ENCODE results near the gene TBC1D22A. TPM values are rescaled to one million over a fixed set of nuclear protein-coding genes. Genes with fewer than 3 reads are reported as not detected.

TBC1D22A gene
- total and polyA plus RNA-seq, 4 donors, result 4.1 to 12.4 (median 8.4) TPM

- Histone ChIP-seq H3K4me3 (ENCODE audit: low read depth in 1 of 3, low read length in 3 of 3) (no peak overlapping the region), H3K36me3 (ENCODE audit: control insufficient read depth in 4 of 4, insufficient read depth in 3 of 4, low read depth in 1 of 4, low read length in 3 of 4) (no peaks in the 10 kb centered on the region), H3K27me3 (ENCODE audit: control insufficient read depth in 4 of 4, insufficient read depth in 4 of 4, low read length in 3 of 4) (no peaks in the 10 kb centered on the region), H3K27ac (ENCODE audit: low read depth in 1 of 2, low read length in 2 of 2) (no peak overlapping the region), H3K9ac (ENCODE audit: low read depth in 1 of 2, low read length in 2 of 2) (no peak overlapping the region), H3K9me3 (ENCODE audit: control insufficient read depth in 4 of 4, low read length in 3 of 4) (no peaks in the 10 kb centered on the region), H3K4me1 (ENCODE audit: control insufficient read depth in 4 of 4, insufficient read depth in 4 of 4, low read length in 3 of 4) (no peaks in the 10 kb centered on the region)
- DNase-seq (ENCODE audit: low spot score), result no peak
- TF ChIP-seq SP1 (IDR thresholded peaks at IDR 0.05) (no peak), REST (IDR thresholded peaks at IDR 0.05) (no peak), NR2F2 (IDR thresholded peaks at IDR 0.05) (no peak), ZBTB33 (IDR thresholded peaks at IDR 0.05) (no peak), HNF4G (IDR thresholded peaks at IDR 0.05) (no peak), RAD21 (IDR thresholded peaks at IDR 0.05) (no peak), FOXA2 (IDR thresholded peaks at IDR 0.05) (no peak), JUND (IDR thresholded peaks at IDR 0.05) (no peak), GABPA (IDR thresholded peaks at IDR 0.05 in 1 of 2, conservative IDR thresholded peaks at IDR 0.05 in 1 of 2) (no peak), YY1 (IDR thresholded peaks at IDR 0.05) (no peak), EGR1 (IDR thresholded peaks at IDR 0.05; ENCODE audit: low read depth in 2 of 2) (no peak), RXRA (IDR thresholded peaks at IDR 0.05) (no peak), FOXA1 (IDR thresholded peaks at IDR 0.05) (no peak)
- TF ChIP-seq, protein P1, sequence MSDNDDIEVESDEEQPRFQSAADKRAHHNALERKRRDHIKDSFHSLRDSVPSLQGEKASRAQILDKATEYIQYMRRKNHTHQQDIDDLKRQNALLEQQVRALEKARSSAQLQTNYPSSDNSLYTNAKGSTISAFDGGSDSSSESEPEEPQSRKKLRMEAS (IDR thresholded peaks at IDR 0.05), result no peak
- TF ChIP-seq, protein P2, sequence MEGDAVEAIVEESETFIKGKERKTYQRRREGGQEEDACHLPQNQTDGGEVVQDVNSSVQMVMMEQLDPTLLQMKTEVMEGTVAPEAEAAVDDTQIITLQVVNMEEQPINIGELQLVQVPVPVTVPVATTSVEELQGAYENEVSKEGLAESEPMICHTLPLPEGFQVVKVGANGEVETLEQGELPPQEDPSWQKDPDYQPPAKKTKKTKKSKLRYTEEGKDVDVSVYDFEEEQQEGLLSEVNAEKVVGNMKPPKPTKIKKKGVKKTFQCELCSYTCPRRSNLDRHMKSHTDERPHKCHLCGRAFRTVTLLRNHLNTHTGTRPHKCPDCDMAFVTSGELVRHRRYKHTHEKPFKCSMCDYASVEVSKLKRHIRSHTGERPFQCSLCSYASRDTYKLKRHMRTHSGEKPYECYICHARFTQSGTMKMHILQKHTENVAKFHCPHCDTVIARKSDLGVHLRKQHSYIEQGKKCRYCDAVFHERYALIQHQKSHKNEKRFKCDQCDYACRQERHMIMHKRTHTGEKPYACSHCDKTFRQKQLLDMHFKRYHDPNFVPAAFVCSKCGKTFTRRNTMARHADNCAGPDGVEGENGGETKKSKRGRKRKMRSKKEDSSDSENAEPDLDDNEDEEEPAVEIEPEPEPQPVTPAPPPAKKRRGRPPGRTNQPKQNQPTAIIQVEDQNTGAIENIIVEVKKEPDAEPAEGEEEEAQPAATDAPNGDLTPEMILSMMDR (IDR thresholded peaks at IDR 0.05; ENCODE audit: low read depth, low read length, missing input control), result no peak
- TF ChIP-seq, protein P3, sequence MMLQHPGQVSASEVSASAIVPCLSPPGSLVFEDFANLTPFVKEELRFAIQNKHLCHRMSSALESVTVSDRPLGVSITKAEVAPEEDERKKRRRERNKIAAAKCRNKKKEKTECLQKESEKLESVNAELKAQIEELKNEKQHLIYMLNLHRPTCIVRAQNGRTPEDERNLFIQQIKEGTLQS (IDR thresholded peaks at IDR 0.05), result no peak
- 87% methylated on average over 11 of the region's 11 CpGs for WGBS
These were observed 428.7 kb downstream of the TBC1D22A start for GRCh38 chr22:47190957-47191670.
